Transverse colon (tissue), 4 donors: ENCODE measurements around the gene MAP3K1. TPM values are rescaled to one million over a fixed set of nuclear protein-coding genes. Genes with fewer than 3 reads are reported as not detected.

Experiments used
- DNase-seq: peaks from one replicate; pipeline ENCODE4 v3.0.0-alpha.2; 2019
- H3K27ac ChIP-seq, 4 donors: fragments of 200-600 bp; sonication (generic); 2 replicates each; pipeline ENCODE4 v1.5.1; 2016 to 2018; ENCODE audit warnings: inconsistent platforms in 4 of 4
- H3K27me3 ChIP-seq: fragments of 200-600 bp; sonication (generic); 2 replicates; pipeline ENCODE4 v1.5.1; 2017; ENCODE audit warnings: inconsistent platforms
- H3K36me3 ChIP-seq, 4 donors: fragments of 200-600 bp; sonication (generic); 2 replicates each; pipeline ENCODE4 v1.5.1; 2017 to 2019; ENCODE audit warnings: inconsistent platforms in 4 of 4
- H3K4me1 ChIP-seq, 4 donors: fragments of 200-600 bp; sonication (generic); 2 replicates each; pipeline ENCODE4 v1.5.1; 2017 to 2020; ENCODE audit warnings: inconsistent platforms in 4 of 4
- H3K4me3 ChIP-seq, 4 donors: fragments of 200-600 bp; sonication (generic); 1 replicate in 1 of 4; 2 replicates in 3 of 4; pipeline versions ENCODE4 v1.5.1 to v1.6.1; 2017 to 2019; ENCODE audit warnings: inconsistent platforms in 4 of 4
- H3K9me3 ChIP-seq, 2 donors: fragments of 200-600 bp; sonication (generic); 2 replicates each; pipeline ENCODE4 v1.5.1; 2017 to 2019; ENCODE audit warnings: inconsistent platforms in 2 of 2
- CTCF ChIP-seq, 5 experiments: fragments of 200-600 bp in 3 of 5; fragments of 450-650 bp in 2 of 5; sonication (generic) in 3 of 5; IDR thresholded peaks; 1 replicate in 2 of 5; 2 replicates in 3 of 5; pipeline ENCODE4 v1.5.1; 2016 to 2017; ENCODE audit warnings: antibody characterized with exemption in 5 of 5, inconsistent platforms in 3 of 5, mild to moderate bottlenecking in 2 of 5, moderate library complexity in 1 of 5
- EP300 ChIP-seq: sonication (generic); formaldehyde crosslinking; IDR thresholded peaks from one replicate; pipeline ENCODE4 v1.6.1; 2017; ENCODE audit warnings: antibody characterized with exemption, low read depth
- POLR2A ChIP-seq: fragments of 450-650 bp; IDR thresholded peaks from one replicate; pipeline ENCODE4 v1.6.1; 2016; ENCODE audit warnings: antibody characterized with exemption, mild to moderate bottlenecking, moderate library complexity
- POLR2AphosphoS5 ChIP-seq, 3 donors: sonication (generic); formaldehyde crosslinking; IDR thresholded peaks; one replicate each; pipeline ENCODE4 v1.6.1; 2016; ENCODE audit warnings: antibody characterized with exemption in 3 of 3
- WGBS, 2 donors: methylation state at CpG; one replicate each; pipeline ENCODE4 v1.1.5; 2018; ENCODE audit warnings: low coverage in 1 of 2; 5-methylcytosine and 5-hydroxymethylcytosine counted together
- in situ Hi-C, 4 donors: fragments of 200-750 bp; cut with MboI; loops; one replicate each; pipeline versions ENCODE4 v1.15.0 to v1.15.1; 2017; ENCODE audit warnings: low sequenced_read_pairs in 3 of 4, low pct_ligation_motif_present in 1 of 4, low pct_unique_long_range_greater_than_20kb in 1 of 4
- intact Hi-C: fragments of 100-400 bp; cut with DNase I; formaldehyde crosslinking; loops from one replicate; pipeline ENCODE4 v1.15.1; 2023; ENCODE audit warnings: low total_unique reads
- total RNA-seq, 4 donors: library from RNA; depleted of rRNA; stranded (reverse); fragments of >200 nt; gene quantifications; one replicate each; pipeline ENCODE4 v1.1.0, GENCODE V29; 2016

Gene MAP3K1
- total RNA-seq, 4 donors from 2014 or later, result 8.6 to 17.3 (median 12.4) TPM

GRCh38 chr5:56893251-56893951 lies 78.1 kb downstream of the MAP3K1 start:
- Histone ChIP-seq H3K4me1 (no peaks in the 10 kb centered on the region), H3K27me3 (no peaks in the 10 kb centered on the region), H3K36me3 (peaks cover 0 to 23% (median 0%) of the 10 kb centered on the region in 4 donors), H3K9me3 (no peaks in the 10 kb centered on the region), H3K4me3 (no peak overlapping the region), H3K27ac (no peak overlapping the region)
- intact Hi-C loops (no loop called here), in situ Hi-C loops (loop anchor here in 1 of 4 donors (10.0 kb wide), 1 partner anchor 241 kb away; no protein-coding TSS in a partner anchor)
- WGBS, 2 donors, result 90 to 92% methylated on average over 2 to 5 of the region's 5 CpGs
- no peak for TF ChIP-seq EP300
- no peak for TF ChIP-seq POLR2AphosphoS5 (IDR thresholded peaks at IDR 0.05)
- TF ChIP-seq POLR2A, result no peak
- TF ChIP-seq CTCF (IDR thresholded peaks at IDR 0.05), result no peak
- no peak for DNase-seq

- intact Hi-C loops, result no loop called here
These were observed 81.4 kb downstream of the MAP3K1 start for GRCh38 chr5:56896763-56897162.

GRCh38 chr5:56898213-56898612 lies 82.9 kb downstream of the MAP3K1 start:
- Histone ChIP-seq H3K27ac (no peak overlapping the region), H3K4me3 (no peak overlapping the region), H3K4me1 (no peaks in the 10 kb centered on the region), H3K36me3 (peaks cover 0 to 9% (median 0%) of the 10 kb centered on the region in 4 donors), H3K27me3 (no peaks in the 10 kb centered on the region), H3K9me3 (no peaks in the 10 kb centered on the region)
- DNase-seq, result no peak
- in situ Hi-C loops, result loop anchor here in 1 of 4 donors (10.0 kb wide), 1 partner anchor 237 kb away; no protein-coding TSS in a partner anchor
- WGBS, 2 donors, result 89 to 94% methylated on average over 4 of the region's 4 CpGs
- TF ChIP-seq POLR2A (no peak), CTCF (IDR thresholded peaks at IDR 0.05) (no peak), EP300 (no peak), POLR2AphosphoS5 (IDR thresholded peaks at IDR 0.05) (no peak)
- intact Hi-C loops, result no loop called here

More at GRCh38 chr5:56896763-56897162, 81.4 kb downstream of the MAP3K1 start:
- DNase-seq, result no peak
- peaks cover 0 to 9% (median 0%) of the 10 kb centered on the region in 4 donors for H3K36me3 ChIP-seq
- in situ Hi-C loops, result loop anchor here in 1 of 4 donors (10.0 kb wide), 1 partner anchor 238 kb away; no protein-coding TSS in a partner anchor
- H3K4me3 ChIP-seq, result no peak overlapping the region
- H3K4me1 ChIP-seq, result no peaks in the 10 kb centered on the region
- no peak overlapping the region for H3K27ac ChIP-seq
- no peak for TF ChIP-seq POLR2A
- TF ChIP-seq POLR2AphosphoS5 (IDR thresholded peaks at IDR 0.05), result no peak
- no peak for TF ChIP-seq CTCF (IDR thresholded peaks at IDR 0.05)
- TF ChIP-seq EP300, result no peak
- 86 to 98% methylated on average over 4 of the region's 4 CpGs for WGBS, 2 donors
- H3K27me3 ChIP-seq, result no peaks in the 10 kb centered on the region
- no peaks in the 10 kb centered on the region for H3K9me3 ChIP-seq

- Histone ChIP-seq H3K27me3 (no peaks in the 10 kb centered on the region), H3K36me3 (no peaks in the 10 kb centered on the region), H3K4me1 (no peaks in the 10 kb centered on the region), H3K27ac (no peak overlapping the region), H3K9me3 (no peaks in the 10 kb centered on the region), H3K4me3 (no peak overlapping the region)
- in situ Hi-C loops (loop anchor here in 3 of 4 donors (5.0 to 25.0 kb wide), 3 partner anchors 312 to 324 kb away; no protein-coding TSS in a partner anchor), intact Hi-C loops (no loop called here)
- no peak for DNase-seq
- TF ChIP-seq EP300 (no peak), POLR2AphosphoS5 (IDR thresholded peaks at IDR 0.05) (no peak), CTCF (IDR thresholded peaks at IDR 0.05) (no peak), POLR2A (no peak)
- WGBS, 2 donors, result 53 to 73% methylated on average over 4 of the region's 4 CpGs
These were observed 85.0 kb downstream of the MAP3K1 start for GRCh38 chr5:56900395-56900794.
